ENCODE measurements around the gene HS3ST1. TPM values are rescaled to one million over a fixed set of nuclear protein-coding genes. Genes with fewer than 3 reads are reported as not detected.

The HS3ST1 gene
- total RNA-seq, 1 donor from 2014 or later, result 1.7 TPM

GRCh38 chr4:11471046-11471441 is 42.4 kb upstream of the HS3ST1 start:
- no peaks in the 10 kb centered on the region for H3K9me3 Mint-ChIP-seq (ENCODE audit: unreplicated experiment)
- H3K4me1 Mint-ChIP-seq (ENCODE audit: low read depth, unreplicated experiment), result peaks cover 11% of the 10 kb centered on the region
- no peak overlapping the region for H3K27ac Mint-ChIP-seq (ENCODE audit: unreplicated experiment)
- no peak overlapping the region for H3K4me3 Mint-ChIP-seq (ENCODE audit: unreplicated experiment)
- TF ChIP-seq CTCF (IDR thresholded peaks at IDR 0.05; ENCODE audit: partially characterized antibody, unreplicated experiment), result no peak
- no peak for DNase-seq
- H3K36me3 Mint-ChIP-seq (ENCODE audit: unreplicated experiment), result no peaks in the 10 kb centered on the region
- no peaks in the 10 kb centered on the region for H3K27me3 Mint-ChIP-seq (ENCODE audit: unreplicated experiment)

GRCh38 chr4:11470438-11471045 is 41.8 kb upstream of the HS3ST1 start:
- H3K4me1 Mint-ChIP-seq (ENCODE audit: low read depth, unreplicated experiment), result peaks cover 11% of the 10 kb centered on the region
- no peaks in the 10 kb centered on the region for H3K27me3 Mint-ChIP-seq (ENCODE audit: unreplicated experiment)
- no peak overlapping the region for H3K4me3 Mint-ChIP-seq (ENCODE audit: unreplicated experiment)
- no peak for TF ChIP-seq CTCF (IDR thresholded peaks at IDR 0.05; ENCODE audit: partially characterized antibody, unreplicated experiment)
- no peaks in the 10 kb centered on the region for H3K36me3 Mint-ChIP-seq (ENCODE audit: unreplicated experiment)
- H3K9me3 Mint-ChIP-seq (ENCODE audit: unreplicated experiment), result no peaks in the 10 kb centered on the region
- DNase-seq, result no peak
- no peak overlapping the region for H3K27ac Mint-ChIP-seq (ENCODE audit: unreplicated experiment)

GRCh38 chr4:11469650-11470437 is 41.1 kb upstream of the HS3ST1 start:
- Mint-ChIP-seq H3K27ac (ENCODE audit: unreplicated experiment) (peak overlapping the region; percentile 3), H3K4me1 (ENCODE audit: low read depth, unreplicated experiment) (peaks cover 11% of the 10 kb centered on the region), H3K27me3 (ENCODE audit: unreplicated experiment) (no peaks in the 10 kb centered on the region), H3K36me3 (ENCODE audit: unreplicated experiment) (no peaks in the 10 kb centered on the region), H3K9me3 (ENCODE audit: unreplicated experiment) (no peaks in the 10 kb centered on the region), H3K4me3 (ENCODE audit: unreplicated experiment) (peak overlapping the region; percentile 58)
- no peak for TF ChIP-seq CTCF (IDR thresholded peaks at IDR 0.05; ENCODE audit: partially characterized antibody, unreplicated experiment)
- DNase-seq, result peak; percentile 44

DNA sequence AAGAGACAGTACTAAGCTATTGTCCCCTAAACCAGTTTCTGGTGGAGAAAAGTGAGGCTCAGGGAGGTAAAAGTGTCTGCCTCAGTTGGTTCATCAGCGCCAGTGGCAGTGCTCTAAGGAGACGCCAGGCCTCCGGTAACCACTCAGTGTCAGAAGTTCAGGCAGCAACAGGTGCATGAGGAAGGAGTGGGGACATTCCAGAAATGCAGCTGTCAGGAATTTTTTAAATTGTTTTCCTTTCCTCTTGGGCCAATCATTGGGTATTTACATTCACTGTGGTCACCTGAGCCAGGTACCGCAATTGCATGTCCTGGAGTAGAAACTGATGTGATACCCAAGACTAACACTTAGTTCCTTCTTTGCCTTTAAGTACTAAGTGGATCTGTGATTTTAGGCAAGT is 40.2 kb upstream of the HS3ST1 start:
- H3K9me3 Mint-ChIP-seq (ENCODE audit: unreplicated experiment), result no peaks in the 10 kb centered on the region
- H3K27ac Mint-ChIP-seq (ENCODE audit: unreplicated experiment), result no peak overlapping the region
- no peak for DNase-seq

More for the DNA sequence above, 40.2 kb upstream of the HS3ST1 start:
- H3K36me3 Mint-ChIP-seq (ENCODE audit: unreplicated experiment), result no peaks in the 10 kb centered on the region
- H3K4me1 Mint-ChIP-seq (ENCODE audit: low read depth, unreplicated experiment), result peaks cover 11% of the 10 kb centered on the region
- no peaks in the 10 kb centered on the region for H3K27me3 Mint-ChIP-seq (ENCODE audit: unreplicated experiment)
- H3K4me3 Mint-ChIP-seq (ENCODE audit: unreplicated experiment), result no peak overlapping the region
- no peak for TF ChIP-seq CTCF (IDR thresholded peaks at IDR 0.05; ENCODE audit: partially characterized antibody, unreplicated experiment)

Measured in glutamatergic neuron (in vitro differentiated cells).